ENCODE results near the gene OST4.

- TF ChIP-seq EGR1 (IDR thresholded peaks at IDR 0.05) (no peak), TCF12 (IDR thresholded peaks at IDR 0.05; ENCODE audit: low read depth) (no peak), TAF1 (IDR thresholded peaks at IDR 0.05; ENCODE audit: low read depth) (no peak), FOXM1 (IDR thresholded peaks at IDR 0.05; ENCODE audit: borderline replicate concordance, low read depth) (no peak)
Measured at GRCh38 chr2:27079233-27080139, 8.0 kb upstream of the OST4 start.
